ENCODE measurements around the gene XRCC5.
"Not testable (repeated sequence)": the region's sequence is repeated elsewhere in the genome, so short reads cannot be mapped to it uniquely, and the experiment has no call there.

The XRCC5 gene

DNA sequence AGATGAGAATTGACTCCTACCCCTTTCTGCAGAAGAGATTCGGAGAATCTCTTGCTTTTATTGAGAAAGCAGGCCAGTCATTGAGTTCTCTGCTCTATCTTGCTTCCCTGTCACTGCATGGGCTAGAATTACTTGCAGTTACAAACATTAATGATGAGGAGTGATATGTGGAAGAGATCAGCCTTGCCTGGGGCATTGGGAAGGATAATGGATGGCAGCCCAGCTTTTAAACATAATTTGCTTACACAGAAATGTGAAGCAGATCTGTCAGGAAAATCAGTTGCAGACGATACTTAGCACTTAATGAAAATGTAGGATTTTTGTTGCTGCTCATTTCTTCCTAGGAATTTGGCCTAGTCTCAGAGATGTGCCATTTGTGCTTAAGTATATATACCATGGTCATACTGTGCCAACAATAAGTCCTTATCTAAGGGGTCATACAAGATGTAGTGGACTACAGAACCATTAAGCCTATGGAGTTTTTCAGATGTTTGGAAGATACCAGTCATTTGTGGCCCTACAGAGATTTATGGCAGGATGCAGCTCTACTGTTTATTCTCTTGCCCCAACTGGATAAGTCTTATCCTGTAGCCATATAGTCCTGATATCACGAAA lies 92.7 kb downstream of the XRCC5 start:
- no peak for DNase-seq (ENCODE audit: low read depth in 2 of 2)

DNA sequence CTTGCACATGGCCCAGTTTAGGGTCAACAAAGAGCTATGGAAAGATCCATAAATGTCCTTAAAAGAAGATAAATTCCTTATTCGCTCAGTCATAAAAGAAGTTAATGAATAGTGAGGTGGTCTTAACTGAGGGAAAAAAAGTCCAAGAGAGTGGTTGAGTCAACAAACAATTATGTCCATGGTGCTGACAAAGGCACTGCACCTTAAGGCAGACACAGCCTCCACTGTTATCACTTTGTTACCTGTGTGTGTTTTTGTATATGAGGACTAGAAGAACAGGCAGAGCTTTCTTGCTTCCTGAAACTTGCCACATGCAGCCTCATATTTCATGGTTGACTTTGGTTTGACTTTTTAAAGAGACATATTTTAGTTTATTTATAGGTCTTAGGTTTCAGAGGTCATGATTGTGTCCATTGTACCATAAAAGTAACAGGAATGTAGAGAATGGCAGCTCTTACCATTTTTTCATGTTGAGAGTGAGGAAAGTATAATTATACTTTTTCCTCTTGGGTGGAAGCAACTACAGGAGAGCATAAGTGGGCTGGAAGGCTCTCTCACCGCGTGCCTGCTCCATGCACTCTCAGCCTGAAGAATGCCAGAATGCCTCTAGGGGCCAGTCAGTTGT lies 93.6 kb downstream of the XRCC5 start:
- no peak for DNase-seq (ENCODE audit: low read depth in 2 of 2)

- no peak for DNase-seq (ENCODE audit: low read depth in 2 of 2)
Measured at GRCh38 chr2:216205486-216205885, 96.3 kb downstream of the XRCC5 start.

DNA sequence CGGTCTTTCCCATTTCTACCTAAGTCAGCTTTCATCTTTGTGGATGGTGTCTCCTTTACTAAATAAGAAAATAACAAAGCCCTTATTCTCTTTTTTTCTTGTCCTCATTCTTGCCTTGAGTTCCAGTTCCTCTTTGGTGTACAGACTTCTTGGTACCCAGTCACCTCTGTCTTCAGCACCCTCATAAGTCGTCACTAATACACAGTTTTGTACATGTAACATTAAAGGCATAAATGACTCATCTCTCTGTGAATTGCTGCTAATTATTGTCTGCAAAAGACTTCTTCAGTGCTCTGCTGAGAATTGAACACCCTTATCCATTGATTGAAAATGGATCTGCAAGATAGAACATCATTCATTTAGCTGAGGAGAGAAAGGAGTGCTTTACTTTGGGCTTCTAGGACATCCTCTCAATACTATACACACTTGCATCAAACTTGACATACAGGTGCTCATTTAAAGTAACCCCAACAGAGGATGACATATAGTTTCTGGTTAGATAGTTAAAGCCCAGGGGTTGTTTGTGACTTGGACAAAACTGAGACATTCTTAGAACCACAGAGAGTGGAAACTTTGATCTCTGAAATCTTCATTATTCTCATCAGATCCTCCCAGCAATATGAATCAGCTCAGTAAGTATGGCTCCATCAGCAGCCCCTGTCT lies 97.0 kb downstream of the XRCC5 start:
- no peak for DNase-seq (ENCODE audit: low read depth in 2 of 2)

DNA sequence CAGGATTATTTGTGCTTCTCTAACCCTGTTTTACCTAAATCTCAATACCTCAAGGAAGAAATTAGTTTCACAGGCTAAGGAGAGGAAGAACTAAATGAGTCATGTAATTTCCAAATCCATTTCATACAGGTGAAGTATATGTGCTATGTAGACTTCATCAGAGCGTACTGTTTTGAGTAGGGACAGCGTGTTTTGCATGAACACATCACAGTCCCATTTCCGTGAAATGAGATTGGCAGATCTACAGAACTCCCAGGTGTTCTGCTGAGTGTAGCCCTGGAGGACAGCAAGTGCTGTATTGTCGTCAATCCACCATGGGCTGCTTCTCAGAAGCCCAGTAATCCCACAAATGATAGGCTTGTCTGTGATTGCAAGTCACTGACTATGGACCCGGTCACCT lies 97.7 kb downstream of the XRCC5 start:
- DNase-seq (ENCODE audit: low read depth in 2 of 2), result no peak

DNA sequence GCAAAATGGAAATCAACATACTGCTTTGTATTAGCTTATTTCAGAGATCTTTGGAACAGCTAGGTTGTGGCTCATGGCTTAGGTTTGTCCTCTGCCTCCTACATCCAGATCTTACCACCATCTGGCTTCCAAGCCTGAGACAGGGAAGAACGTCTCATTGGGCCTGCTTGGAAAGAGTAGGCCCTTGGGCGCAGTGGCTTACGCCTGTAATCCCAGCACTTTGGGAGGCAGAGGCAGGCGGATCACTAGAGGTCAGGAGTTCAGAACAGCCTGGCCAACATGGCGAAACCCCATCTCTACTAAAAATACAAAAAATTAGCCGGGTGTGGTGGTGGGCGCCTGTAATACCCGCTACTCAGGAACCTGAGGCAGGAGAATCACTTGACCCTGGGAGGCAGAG lies 99.5 kb downstream of the XRCC5 start:
- not testable (repeated sequence) for DNase-seq (ENCODE audit: low read depth in 2 of 2)

DNA sequence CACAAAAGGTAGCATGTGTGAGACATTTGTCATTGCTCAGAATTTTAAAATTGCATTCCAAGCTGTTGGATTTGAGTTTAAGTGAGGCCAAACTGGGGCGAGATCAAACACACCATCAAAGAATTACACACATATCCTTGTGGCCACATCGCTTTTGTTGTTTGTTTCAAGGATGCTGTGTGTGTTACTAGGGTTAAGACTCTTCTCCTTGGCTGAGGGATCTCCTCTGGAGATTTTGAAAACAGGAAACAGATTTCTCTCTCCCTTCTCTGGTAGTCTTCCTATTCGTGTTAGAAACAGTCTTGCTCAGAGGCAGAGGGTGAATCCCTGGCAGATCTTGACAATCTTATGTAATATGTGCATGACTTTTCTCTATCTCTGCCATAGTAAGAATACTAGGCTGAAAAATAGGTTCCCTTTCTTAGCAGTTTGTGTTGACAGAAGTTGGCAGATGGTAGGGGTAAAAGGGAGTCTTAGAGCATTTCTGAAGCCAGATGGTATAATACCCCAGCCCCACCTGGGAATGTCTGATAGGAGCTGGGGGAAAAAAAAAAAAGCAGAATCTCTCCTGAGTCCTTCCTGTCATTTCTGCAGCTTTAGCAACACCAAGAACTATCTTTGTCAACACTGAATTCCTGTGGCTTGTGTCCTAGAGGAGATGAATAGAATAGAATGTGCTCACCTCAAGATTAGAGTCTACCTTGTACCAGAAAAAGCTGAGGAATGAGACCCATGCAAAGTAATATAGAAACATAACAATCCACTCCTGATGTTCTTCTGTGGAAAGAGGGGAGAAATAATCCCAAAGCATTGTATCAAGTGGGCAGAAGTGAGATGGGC lies 101.8 kb downstream of the XRCC5 start:
- DNase-seq (ENCODE audit: low read depth in 2 of 2), result no peak

GRCh38 chr2:216211614-216212145 lies 102.5 kb downstream of the XRCC5 start:
- DNase-seq (ENCODE audit: low read depth in 2 of 2), result no peak

GRCh38 chr2:216214768-216215167 lies 105.6 kb downstream of the XRCC5 start:
- no peak for DNase-seq (ENCODE audit: low read depth in 2 of 2)

GRCh38 chr2:216215658-216216390 lies 106.7 kb downstream of the XRCC5 start:
- DNase-seq (ENCODE audit: low read depth in 2 of 2), result no peak

DNA sequence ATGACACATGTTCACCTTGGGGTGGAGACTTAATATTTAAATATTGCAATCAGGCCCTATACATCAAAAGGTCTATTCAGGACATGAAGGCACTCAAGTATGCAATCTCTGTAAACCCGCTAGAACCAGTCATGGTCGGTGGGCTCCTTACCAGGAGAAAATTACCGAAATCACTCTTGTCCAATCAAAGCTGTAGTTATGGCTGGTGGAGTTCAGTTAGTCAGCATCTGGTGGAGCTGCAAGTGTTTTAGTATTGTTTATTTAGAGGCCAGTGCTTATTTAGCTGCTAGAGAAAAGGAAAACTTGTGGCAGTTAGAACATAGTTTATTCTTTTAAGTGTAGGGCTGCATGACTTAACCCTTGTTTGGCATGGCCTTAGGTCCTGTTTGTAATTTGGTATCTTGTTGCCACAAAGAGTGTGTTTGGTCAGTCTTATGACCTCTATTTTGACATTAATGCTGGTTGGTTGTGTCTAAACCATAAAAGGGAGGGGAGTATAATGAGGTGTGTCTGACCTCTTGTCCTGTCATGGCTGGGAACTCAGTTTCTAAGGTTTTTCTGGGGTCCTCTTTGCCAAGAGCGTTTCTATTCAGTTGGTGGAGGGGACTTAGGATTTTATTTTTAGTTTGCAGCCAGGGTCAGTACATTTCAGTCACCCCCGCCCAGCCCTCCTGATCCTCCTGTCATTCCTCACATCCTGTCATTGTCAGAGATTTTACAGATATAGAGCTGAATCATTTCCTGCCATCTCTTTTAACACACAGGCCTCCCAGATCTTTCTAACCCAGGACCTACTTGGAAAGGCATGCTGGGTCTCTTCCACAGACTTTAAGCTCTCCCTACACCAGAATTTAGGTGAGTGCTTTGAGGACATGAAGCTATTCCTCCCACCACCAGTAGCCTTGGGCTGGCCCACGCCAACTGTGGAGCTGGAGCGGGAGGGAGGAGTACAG lies 108.1 kb downstream of the XRCC5 start:
- DNase-seq (ENCODE audit: low read depth in 2 of 2), result no peak

- DNase-seq (ENCODE audit: low read depth in 2 of 2), result no peak
Measured at GRCh38 chr2:216217904-216218260, 108.7 kb downstream of the XRCC5 start.

GRCh38 chr2:216219861-216220260 lies 110.7 kb downstream of the XRCC5 start:
- no peak for DNase-seq (ENCODE audit: low read depth in 2 of 2)

- DNase-seq (ENCODE audit: low read depth in 2 of 2), result no peak
Measured at GRCh38 chr2:216220976-216221375, 111.8 kb downstream of the XRCC5 start.

GRCh38 chr2:216221811-216222210 lies 112.7 kb downstream of the XRCC5 start:
- DNase-seq (ENCODE audit: low read depth in 2 of 2), result no peak

DNA sequence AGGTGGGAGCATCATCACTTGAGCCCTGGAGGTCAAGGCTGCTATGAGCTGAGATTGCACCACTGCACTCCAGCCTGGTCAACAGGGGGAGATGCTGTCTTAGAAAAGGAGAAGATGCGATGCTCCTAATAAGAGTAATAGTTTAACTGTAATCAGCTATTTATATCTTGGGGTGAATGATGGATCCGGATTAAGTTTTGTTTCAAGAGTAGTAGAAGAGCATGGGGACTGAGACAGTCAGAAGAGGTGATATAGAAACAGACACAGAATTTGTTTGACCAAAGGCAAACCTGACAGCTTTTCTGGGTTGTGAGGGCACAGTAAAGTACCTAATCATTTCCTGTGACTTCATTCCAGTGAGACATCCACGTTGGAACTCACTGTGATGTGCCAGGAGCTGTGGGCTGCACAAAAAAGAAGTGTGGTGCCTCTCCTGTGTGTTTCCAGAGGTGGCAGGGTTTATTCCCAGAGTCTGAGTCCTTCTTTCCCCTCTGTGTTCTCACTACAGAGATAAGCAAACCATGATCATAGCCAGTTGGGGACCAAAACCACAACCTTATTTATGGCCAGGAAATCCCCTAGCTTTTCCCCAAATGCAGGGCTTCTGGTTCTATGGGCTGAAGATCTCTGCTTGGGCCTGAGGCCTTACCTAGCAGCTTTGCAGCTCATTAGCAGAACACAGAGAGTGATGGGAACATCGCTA lies 113.7 kb downstream of the XRCC5 start:
- no peak for DNase-seq (ENCODE audit: low read depth in 2 of 2)

- DNase-seq (ENCODE audit: low read depth in 2 of 2), result no peak
Measured at GRCh38 chr2:216224388-216224787, 115.2 kb downstream of the XRCC5 start.

- no peak for DNase-seq (ENCODE audit: low read depth in 2 of 2)
Measured at GRCh38 chr2:216229277-216229914, 120.2 kb downstream of the XRCC5 start.

- DNase-seq (ENCODE audit: low read depth in 2 of 2), result no peak
Measured at GRCh38 chr2:216231867-216232266, 122.7 kb downstream of the XRCC5 start.

All from stimulated activated CD8-positive, alpha-beta memory T cell treated with anti-CD3 and anti-CD28 coated beads, Interleukin-7, amount 100 ng/mL, for 4 hours (primary cell).